Type B pancreatic cell (in vitro differentiated cells): ENCODE results near the gene UBL4A. TPM values are rescaled to one million over a fixed set of nuclear protein-coding genes. Genes with fewer than 3 reads are reported as not detected.

Experiments used
- DNase-seq: peaks from one replicate; pipeline ENCODE4 v3.0.0; 2021; ENCODE audit warnings: mixed read lengths; ENCODE audit not compliant: unreplicated experiment; ENCODE audit errors: extremely low spot score
- H3K27ac Mint-ChIP-seq: 2 replicates; pipeline ENCODE4 v1.8.0; 2021; ENCODE audit warnings: mild to moderate bottlenecking, mixed read lengths
- H3K27me3 Mint-ChIP-seq: 2 replicates; pipeline ENCODE4 v1.8.0; 2021; ENCODE audit warnings: mixed read lengths
- H3K36me3 Mint-ChIP-seq: 2 replicates; pipeline ENCODE4 v1.8.0; 2021; ENCODE audit warnings: mixed read lengths
- H3K4me1 Mint-ChIP-seq: one replicate; pipeline ENCODE4 v1.8.0; 2021; ENCODE audit warnings: mixed read lengths; ENCODE audit not compliant: unreplicated experiment
- H3K4me3 Mint-ChIP-seq: 2 replicates; pipeline ENCODE4 v1.8.0; 2021; ENCODE audit warnings: mild to moderate bottlenecking, mixed read lengths
- H3K9me3 Mint-ChIP-seq: 2 replicates; pipeline ENCODE4 v1.8.0; 2021; ENCODE audit warnings: mixed read lengths
- total RNA-seq: library from RNA; stranded (reverse); gene quantifications from 2 replicates; pipeline ENCODE4 v1.2.1, GENCODE V29; 2021; ENCODE audit warnings: low replicate concordance
- TF ChIP-seq, protein P1 (sequence below): fragments of 200-600 bp; sonication (generic); conservative IDR thresholded peaks from 2 replicates; pipeline ENCODE4 v1.5.0; 2021; ENCODE audit warnings: antibody characterized with exemption, mild to moderate bottlenecking

Gene UBL4A
- total RNA-seq, 1 donor from 2014 or later = 23.3 TPM

DNA sequence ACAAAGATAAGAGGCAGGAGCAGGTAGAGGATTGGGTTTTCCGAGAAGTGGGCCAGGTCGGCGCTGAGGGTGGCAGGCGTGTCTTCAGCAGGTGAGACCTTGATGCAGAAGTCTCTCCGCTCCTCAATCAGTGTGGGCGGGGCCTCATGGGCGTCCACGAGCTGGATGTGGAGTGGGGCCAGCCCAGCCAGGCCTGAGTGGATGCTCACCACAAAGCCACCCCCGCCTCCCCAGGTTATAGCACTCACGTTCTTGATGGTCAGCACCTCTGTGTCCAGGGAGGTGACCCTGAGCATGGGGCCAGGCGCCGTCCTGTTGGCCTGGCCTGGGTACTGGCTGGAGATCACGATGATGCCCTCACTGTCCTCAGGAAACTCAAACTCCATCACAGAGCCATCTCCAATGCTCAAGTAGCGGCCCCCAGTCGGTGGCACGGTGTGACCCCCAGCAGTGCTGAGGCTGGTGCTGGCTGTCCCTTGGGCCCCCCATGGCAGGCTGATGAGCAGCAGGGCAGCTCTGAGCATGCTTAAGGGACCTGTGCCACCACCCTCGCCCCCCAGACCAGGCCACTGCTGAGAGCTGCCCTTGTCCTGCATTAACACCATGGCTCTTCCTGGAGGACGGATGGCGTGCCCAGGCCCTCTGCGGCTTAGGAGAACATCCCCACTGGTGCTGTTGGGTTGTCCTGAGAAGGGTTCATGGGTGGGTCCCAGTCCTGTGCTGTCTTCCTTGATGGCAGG lies 2.1 kb upstream of the UBL4A start:
- Mint-ChIP-seq H3K27ac (no peak overlapping the region), H3K9me3 (no peaks in the 10 kb centered on the region), H3K4me1 (no peaks in the 10 kb centered on the region), H3K4me3 (peak overlapping the region; percentile 41), H3K36me3 (no peaks in the 10 kb centered on the region), H3K27me3 (no peaks in the 10 kb centered on the region)
- TF ChIP-seq, protein P1, sequence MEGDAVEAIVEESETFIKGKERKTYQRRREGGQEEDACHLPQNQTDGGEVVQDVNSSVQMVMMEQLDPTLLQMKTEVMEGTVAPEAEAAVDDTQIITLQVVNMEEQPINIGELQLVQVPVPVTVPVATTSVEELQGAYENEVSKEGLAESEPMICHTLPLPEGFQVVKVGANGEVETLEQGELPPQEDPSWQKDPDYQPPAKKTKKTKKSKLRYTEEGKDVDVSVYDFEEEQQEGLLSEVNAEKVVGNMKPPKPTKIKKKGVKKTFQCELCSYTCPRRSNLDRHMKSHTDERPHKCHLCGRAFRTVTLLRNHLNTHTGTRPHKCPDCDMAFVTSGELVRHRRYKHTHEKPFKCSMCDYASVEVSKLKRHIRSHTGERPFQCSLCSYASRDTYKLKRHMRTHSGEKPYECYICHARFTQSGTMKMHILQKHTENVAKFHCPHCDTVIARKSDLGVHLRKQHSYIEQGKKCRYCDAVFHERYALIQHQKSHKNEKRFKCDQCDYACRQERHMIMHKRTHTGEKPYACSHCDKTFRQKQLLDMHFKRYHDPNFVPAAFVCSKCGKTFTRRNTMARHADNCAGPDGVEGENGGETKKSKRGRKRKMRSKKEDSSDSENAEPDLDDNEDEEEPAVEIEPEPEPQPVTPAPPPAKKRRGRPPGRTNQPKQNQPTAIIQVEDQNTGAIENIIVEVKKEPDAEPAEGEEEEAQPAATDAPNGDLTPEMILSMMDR = no peak
- DNase-seq = peak; percentile 67

DNA sequence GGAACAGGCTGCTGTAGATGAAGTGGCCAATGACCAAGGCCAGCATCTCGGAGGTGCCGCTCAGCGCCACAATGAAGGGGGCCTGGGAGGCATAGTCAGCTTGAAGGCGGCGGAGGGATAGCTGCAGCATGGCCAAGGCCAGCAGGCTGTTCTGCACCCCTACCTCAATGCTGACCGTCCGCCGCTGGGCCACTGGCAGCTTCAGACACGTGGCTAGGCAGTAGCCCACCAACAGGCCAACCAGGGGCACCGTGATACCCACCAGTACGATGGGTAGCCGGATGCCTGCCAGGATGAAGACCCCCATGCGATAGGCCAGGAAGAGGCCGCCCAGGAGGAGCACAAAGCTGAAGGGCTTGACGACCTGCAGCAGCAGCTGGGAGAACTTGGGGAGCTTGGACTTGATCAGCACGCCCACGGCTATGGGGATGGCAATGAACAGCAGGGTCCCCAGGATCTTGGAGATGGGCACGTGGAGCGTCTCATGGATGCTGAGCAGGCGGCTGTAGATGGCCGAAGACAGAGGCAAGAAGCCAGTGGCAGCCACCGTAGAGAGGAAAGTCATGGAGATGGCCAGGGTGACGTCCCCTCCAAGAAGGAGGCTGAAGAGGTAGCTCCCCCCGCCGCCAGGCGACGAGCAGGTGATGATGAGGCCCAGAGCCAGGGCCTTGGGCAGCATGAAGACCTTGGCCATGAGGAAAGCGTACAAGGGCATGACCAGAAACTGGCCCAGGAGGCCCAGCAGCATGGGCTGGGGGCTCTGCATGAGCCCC lies 1.3 kb upstream of the UBL4A start:
- Mint-ChIP-seq H3K36me3 (no peaks in the 10 kb centered on the region), H3K9me3 (no peaks in the 10 kb centered on the region), H3K4me3 (peak overlapping the region; percentile 84), H3K4me1 (no peaks in the 10 kb centered on the region), H3K27ac (no peak overlapping the region), H3K27me3 (no peaks in the 10 kb centered on the region)
- DNase-seq = peak; percentile 66
- TF ChIP-seq, protein P1 = no peak

DNA sequence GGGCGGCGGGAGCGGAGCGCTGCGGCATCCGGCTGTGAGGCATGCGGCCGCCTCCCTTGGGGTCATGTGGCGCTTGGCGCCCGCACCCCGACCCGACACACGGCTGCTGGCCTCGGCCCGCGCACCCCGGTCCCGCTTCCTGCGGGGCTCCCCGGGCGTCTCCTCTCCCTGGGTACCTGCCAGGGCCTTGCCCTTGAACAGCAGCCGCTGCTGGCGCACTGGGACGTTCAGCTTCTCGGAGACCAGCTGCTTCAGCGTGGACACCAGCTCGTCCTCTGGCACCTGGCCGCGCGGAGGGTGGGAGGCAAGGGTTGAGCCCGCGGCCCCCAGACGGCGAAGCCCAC lies 391 bp downstream of the UBL4A start:
- DNase-seq = peak; percentile 68
- H3K9me3 Mint-ChIP-seq = no peaks in the 10 kb centered on the region
- no peak overlapping the region for H3K27ac Mint-ChIP-seq
- no peak overlapping the region for H3K4me3 Mint-ChIP-seq
- TF ChIP-seq, protein P1 = no peak
- H3K4me1 Mint-ChIP-seq = no peaks in the 10 kb centered on the region
- H3K27me3 Mint-ChIP-seq = no peaks in the 10 kb centered on the region
- no peaks in the 10 kb centered on the region for H3K36me3 Mint-ChIP-seq

DNA sequence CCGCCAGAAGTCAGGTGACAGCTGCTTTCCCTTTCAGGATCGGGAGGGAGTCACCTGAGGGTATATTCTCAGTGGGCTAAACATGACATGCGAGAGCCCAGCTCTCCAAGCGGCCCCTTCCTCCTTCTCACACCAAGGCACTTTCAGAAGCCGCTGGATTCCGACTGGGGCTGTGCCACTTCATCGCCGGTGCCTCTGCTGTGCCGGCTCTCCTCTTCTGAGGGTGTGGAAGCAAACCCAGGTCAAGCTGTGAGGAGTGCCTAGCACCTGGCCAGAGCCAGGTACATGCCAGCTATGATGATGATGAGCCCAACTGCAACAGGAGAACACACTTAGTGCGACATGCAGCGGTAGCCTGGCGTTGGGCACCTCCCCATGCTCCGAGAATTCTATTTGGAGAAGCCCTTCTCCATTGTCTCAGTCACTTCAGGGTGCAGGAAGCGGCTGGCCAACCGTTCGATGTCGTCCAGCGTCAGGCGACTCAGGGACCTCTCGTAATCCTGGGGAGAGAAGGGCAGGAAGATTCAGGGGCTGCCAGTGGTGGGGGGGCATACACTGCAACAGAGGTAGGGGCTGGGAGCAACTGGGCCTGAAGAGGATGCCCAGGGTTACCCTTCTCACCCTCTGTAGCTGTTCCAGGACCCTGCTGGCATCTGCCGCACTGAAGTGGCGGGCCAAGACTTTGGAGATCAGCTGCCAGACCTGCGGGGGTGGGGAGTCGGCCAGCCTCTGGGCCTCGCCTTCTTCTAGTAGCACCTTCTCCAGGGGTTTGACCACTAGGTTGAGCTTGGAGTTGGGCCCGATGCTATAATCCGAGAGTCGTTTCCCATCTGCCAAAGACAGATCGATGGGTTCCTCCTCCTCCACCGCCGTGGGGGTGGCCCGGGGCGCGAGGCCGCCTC lies 1.0 kb downstream of the UBL4A start:
- H3K36me3 Mint-ChIP-seq = no peaks in the 10 kb centered on the region
- TF ChIP-seq, protein P1 = no peak
- H3K4me1 Mint-ChIP-seq = no peaks in the 10 kb centered on the region
- no peak overlapping the region for H3K27ac Mint-ChIP-seq
- DNase-seq = peak; percentile 65
- H3K27me3 Mint-ChIP-seq = no peaks in the 10 kb centered on the region
- no peaks in the 10 kb centered on the region for H3K9me3 Mint-ChIP-seq
- H3K4me3 Mint-ChIP-seq = peak overlapping the region; percentile 72

DNA sequence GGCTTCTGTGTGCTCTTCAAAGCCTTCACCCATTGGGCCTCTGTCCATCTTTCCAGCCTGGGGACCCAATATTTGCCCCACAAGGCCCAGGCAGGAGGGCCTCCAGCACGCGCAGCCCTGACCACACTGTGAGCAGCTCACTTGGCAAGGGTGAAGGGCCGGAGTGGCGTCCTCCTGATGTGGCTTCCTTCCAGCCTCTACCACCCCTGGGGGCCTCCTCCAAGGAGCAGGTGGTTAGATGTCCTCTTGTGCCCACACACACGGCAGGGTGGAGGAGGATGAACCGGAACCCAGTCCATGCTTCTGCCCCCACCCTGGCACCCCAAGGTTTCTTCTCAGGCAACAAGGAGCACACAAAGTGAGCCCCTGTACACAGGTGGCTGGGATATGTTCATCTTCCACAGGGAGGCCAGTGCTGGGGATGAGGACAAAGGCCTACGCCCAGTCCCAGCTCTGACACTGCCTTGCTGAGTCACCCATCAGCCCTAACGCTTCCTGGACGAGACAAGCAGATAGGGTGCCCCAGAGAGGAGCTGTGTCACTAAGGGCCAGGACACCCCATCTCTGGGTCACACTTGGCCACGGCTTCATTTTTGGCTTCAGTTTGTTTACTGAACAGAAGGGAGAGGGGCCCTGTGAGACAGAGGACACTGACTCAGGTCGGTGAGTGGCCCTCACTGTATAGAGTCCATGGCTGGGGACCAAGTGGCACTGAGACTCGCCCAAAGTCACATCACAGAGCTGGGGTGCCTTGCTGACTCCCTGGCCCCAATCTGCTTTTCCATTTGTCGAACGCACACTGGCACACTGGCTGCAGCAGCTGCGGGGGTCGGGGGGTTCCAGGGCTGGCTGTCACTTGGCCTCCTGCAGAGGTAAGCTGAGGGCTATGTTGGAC lies 1.9 kb downstream of the UBL4A start:
- no peaks in the 10 kb centered on the region for H3K9me3 Mint-ChIP-seq
- peak overlapping the region; percentile 31 for H3K4me3 Mint-ChIP-seq
- no peak overlapping the region for H3K27ac Mint-ChIP-seq
- no peaks in the 10 kb centered on the region for H3K4me1 Mint-ChIP-seq
- no peak for DNase-seq
- no peaks in the 10 kb centered on the region for H3K36me3 Mint-ChIP-seq
- no peaks in the 10 kb centered on the region for H3K27me3 Mint-ChIP-seq
- TF ChIP-seq, protein P1 = no peak
